GM10847 (cell line): ENCODE data around the gene PALD1.

Experiments used
- POLR2A ChIP-seq: IDR thresholded peaks from 2 replicates; pipeline ENCODE4 v1.6.1; 2011; ENCODE audit not compliant: insufficient read length; ENCODE audit errors: extremely low read depth

PALD1 gene

DNA sequence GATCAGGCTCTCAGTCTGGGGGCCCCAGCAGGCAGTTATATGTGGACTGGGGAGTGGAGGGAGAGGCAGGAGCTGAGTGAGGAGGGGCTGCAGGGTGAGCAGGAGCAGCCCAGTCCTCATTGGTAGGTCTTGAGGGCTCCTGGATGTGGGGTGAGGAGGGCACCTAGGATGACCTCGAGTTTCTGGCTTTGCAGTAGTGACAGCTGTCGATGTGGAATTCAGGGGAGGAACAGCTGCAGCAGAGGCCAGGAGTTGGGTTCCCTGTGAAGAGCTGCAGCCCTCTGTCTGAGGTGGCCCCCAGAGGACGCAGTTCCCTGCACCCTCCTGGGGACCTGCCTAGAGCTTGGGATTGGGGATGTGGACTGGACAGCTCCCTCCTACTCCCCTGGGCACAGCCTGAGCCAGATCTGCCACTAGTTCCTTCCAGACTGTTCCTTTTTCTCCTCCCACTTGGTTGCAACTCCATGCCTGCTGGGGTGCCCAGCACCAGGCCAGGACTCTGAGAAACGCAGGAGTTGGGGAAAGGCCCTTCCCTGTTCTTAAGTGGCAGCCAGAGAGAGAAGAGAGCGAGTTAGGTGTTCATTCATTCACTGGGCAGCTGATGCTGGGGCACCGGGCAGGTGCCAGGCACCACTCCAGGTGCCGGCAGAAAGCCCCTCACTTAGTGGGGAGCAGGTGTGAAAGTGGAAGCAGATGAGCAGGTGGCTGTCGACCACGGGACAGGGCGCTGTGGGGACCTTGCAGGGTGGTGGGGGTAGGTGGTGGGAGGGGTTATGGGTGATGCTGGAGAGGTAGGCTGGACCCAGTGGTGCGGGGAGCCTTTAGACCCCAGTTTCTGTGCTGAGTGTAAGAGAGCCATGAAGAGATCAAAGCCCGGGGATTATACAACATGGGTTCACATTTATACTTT lies 66.1 kb downstream of the PALD1 start:
- TF ChIP-seq POLR2A, result no peak

GRCh38 chr10:70546584-70546983 lies 68.0 kb downstream of the PALD1 start:
- TF ChIP-seq POLR2A, result no peak

DNA sequence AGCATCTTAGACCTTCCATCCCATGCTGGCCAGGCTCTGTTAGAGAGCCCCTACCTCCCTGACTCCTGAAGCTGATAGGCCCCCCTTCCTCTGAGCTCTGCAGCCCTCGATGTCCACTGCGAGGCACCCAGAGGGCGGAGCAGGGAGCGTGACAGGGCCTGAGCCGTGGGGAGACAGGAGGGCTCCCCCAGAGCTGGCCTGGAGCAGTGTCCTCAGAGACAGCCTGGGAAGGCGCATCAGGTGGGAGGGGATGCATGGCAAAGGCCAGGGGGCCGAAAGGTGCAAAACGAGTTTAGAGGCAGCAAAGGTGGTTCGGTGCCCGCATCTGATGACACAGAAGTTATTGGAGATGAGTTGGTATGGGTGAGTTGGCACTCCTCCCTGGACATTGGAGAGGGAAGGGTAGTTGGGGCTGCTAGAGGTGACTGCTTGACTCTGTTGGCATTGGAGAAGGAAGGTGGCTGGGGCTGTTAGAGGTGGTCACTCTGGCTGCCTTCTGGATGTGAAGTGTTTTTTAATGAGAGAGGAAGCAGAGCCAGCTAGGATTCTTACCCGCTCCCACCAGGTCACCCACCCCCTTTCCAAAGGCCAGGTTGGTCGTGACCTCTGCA lies 70.9 kb downstream of the PALD1 start:
- no peak for TF ChIP-seq POLR2A

GRCh38 chr10:70549962-70550458 lies 71.4 kb downstream of the PALD1 start:
- no peak for TF ChIP-seq POLR2A

DNA sequence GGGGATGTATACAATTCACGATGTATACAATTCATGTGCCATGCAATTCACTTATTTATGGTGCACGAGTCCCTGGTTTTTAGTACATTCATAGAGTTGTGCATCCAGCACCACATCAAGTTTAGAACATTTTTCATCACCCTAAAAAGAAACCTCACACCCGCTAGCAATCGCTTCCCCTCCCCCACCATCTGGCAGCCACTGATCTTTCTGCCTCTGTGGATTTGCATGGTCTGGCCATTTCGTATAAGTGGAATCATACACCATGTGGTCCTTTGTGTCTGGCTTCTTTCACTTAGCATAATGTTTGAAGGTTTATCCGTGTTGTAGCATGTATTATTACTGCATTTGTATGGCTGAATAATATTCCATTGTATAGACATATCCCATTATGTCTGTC lies 71.9 kb downstream of the PALD1 start:
- no peak for TF ChIP-seq POLR2A

- no peak for TF ChIP-seq POLR2A
Measured at GRCh38 chr10:70551466-70551865, 72.9 kb downstream of the PALD1 start.

GRCh38 chr10:70551971-70552422 lies 73.4 kb downstream of the PALD1 start:
- no peak for TF ChIP-seq POLR2A

DNA sequence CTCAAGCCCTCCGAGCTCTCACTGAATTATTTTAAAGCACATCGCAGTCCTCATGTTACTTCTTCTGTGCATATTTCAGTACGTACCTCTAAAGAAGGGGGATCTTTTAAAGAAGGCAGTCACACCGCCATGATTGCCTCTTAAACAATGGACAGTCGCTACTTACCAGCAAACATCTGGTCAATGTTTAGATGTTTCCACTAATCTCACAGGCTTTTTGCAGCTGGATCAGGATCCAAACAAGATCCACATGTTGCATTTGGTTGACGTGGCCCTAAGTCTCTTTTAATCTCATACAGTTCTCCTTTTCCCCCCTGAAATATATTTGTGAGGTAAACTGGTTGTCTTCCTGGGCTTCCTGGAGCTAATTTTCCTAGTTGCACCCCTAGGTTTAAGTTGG lies 74.0 kb downstream of the PALD1 start:
- TF ChIP-seq POLR2A, result no peak

DNA sequence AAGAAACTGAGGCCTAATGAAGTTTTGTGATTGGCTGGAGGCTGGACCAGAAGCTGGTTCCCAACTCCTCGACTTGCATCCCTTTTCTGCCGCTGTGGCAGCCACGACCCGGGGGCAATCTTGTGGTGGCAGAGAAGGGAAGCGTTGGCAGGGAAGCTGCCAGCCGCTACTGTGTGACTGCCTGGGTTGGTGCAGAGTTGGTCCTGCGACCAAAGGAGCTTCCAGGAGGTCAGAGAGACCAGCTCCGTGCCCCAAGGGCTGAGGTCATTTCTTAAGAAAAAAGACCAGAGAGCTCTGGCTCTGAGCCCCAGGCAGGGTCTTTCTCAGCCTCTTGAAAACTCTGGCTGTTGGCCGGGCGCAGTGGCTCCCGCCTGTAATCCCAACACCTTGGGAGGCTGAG lies 76.8 kb downstream of the PALD1 start:
- no peak for TF ChIP-seq POLR2A

DNA sequence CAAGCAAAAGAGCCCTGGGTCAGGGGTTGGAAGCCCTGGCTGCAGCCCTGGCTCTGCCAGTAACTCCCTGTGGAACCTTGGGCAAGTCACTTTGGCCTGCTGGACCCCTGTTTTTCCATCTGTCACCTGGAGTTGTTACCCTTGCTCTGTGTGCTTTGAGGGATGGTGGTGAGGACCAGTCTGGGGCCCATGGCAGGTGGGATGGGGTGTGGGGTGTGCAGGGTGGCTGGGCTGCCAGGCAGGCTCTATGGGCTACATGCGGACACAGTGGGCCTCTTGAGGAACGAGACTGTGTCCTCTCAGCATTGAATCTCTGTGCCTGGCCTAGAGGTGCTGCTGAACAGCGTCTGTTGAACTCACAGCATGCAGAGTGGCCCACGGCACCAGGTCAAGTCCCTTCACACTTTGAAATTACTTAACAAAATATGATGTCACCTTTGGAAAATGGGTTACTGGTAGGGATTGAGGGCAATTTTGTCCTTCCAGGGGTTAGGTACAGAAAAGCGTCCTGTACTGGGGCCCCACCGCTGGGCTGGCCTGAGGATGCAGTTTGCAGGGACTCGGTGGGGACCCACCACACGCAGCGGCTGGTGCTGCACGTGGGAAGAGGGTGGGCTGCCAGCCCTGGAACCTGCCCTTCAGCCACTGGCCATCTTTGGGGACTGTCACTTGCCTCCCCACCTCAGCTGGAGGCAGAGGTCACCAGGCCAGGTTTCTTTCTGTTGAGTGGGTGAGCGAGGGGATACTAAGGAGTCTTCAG lies 78.7 kb downstream of the PALD1 start:
- no peak for TF ChIP-seq POLR2A

GRCh38 chr10:70557876-70558275 lies 79.3 kb downstream of the PALD1 start:
- no peak for TF ChIP-seq POLR2A

DNA sequence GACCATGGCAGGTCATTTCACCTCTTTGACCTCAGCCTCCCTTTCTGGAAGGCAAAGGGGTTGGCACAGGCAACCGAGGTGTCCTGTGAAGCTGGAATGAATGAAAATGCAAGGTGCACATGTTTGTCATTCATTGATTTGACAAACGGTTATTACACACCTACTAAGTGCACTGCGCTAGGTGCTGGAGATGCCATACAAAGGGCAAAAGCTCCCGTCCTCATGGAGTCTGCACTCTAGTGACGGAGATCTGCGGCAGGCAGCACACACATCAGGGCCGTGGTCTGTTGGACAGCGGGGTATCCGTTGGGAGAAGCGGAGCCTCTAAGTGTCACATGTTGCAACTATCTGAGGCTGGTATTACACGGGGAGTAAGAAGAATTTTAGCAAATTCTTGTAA lies 79.7 kb downstream of the PALD1 start:
- TF ChIP-seq POLR2A, result no peak

GRCh38 chr10:70558871-70559810 lies 80.6 kb downstream of the PALD1 start:
- no peak for TF ChIP-seq POLR2A

GRCh38 chr10:70559861-70560260 lies 81.3 kb downstream of the PALD1 start:
- no peak for TF ChIP-seq POLR2A
